Measurements from ENCODE around the gene KCNMB4.
"Not testable (repeated sequence)": the region's sequence is repeated elsewhere in the genome, so short reads cannot be mapped to it uniquely, and the experiment has no call there.

KCNMB4 gene

GRCh38 chr12:70379846-70380245 lies 13.8 kb downstream of the KCNMB4 start:
- no peak overlapping the region for H3K27ac ChIP-seq (ENCODE audit: low read depth, low read length)
- H3K9me3 ChIP-seq (ENCODE audit: control insufficient read depth, insufficient read depth, low read depth, low read length) = peaks cover 18% of the 10 kb centered on the region; the same call in 1 of the 2 replicates
- H3K4me1 ChIP-seq (ENCODE audit: control insufficient read depth, insufficient read depth, low read length) = 0 out of 2 replicates have a peak, but pooled peaks cover 6% of the 10 kb centered on the region
- peaks cover 9% of the 10 kb centered on the region; the same call in 1 of the 2 replicates for H3K36me3 ChIP-seq (ENCODE audit: control insufficient read depth, insufficient read depth, low read length)
- no peaks in the 10 kb centered on the region for H3K27me3 ChIP-seq (ENCODE audit: control insufficient read depth, insufficient read depth, low read length)
- no peak overlapping the region for H3K9ac ChIP-seq (ENCODE audit: low read length)
- no peak overlapping the region for H3K4me3 ChIP-seq (ENCODE audit: low read depth, low read length)

DNA sequence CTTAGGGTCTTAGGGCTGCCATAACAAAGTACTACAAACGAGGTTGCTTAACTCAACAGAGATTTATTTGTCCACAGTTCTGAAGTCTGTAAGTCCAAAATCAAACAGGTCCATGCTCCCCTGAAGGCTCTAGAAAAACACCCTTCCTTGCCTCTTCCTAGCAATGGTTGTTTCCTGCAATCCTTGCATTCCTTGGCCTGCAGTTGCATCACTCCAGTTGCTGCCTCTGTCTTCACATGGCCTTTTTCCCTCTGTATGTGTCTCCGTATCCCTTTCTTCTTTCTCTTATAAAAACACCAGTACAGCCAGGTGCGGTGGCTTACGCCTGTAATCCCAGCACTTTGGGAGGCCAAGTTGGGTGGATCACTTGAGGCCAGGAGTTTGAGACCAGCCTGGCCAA lies 17.4 kb downstream of the KCNMB4 start:
- Histone ChIP-seq H3K36me3 (ENCODE audit: control insufficient read depth, insufficient read depth, low read length) (no peaks in the 10 kb centered on the region; the same call in 1 of the 2 replicates), H3K4me3 (ENCODE audit: low read depth, low read length) (no peak overlapping the region), H3K27me3 (ENCODE audit: control insufficient read depth, insufficient read depth, low read length) (no peaks in the 10 kb centered on the region), H3K9ac (ENCODE audit: low read length) (no peak overlapping the region), H3K9me3 (ENCODE audit: control insufficient read depth, insufficient read depth, low read depth, low read length) (peaks cover 10% of the 10 kb centered on the region; the same call in 1 of the 2 replicates), H3K27ac (ENCODE audit: low read depth, low read length) (peak overlapping the region; percentile 56; the same call in 1 of the 2 replicates), H3K4me1 (ENCODE audit: control insufficient read depth, insufficient read depth, low read length) (0 out of 2 replicates have a peak, but pooled peaks cover 6% of the 10 kb centered on the region)

GRCh38 chr12:70383886-70384285 lies 17.8 kb downstream of the KCNMB4 start:
- no peak overlapping the region for H3K9ac ChIP-seq (ENCODE audit: low read length)
- no peaks in the 10 kb centered on the region for H3K27me3 ChIP-seq (ENCODE audit: control insufficient read depth, insufficient read depth, low read length)
- peaks cover 7% of the 10 kb centered on the region; the same call in 1 of the 2 replicates for H3K9me3 ChIP-seq (ENCODE audit: control insufficient read depth, insufficient read depth, low read depth, low read length)
- peak overlapping the region; percentile 56; the same call in 1 of the 2 replicates for H3K27ac ChIP-seq (ENCODE audit: low read depth, low read length)
- H3K4me3 ChIP-seq (ENCODE audit: low read depth, low read length) = no peak overlapping the region
- H3K36me3 ChIP-seq (ENCODE audit: control insufficient read depth, insufficient read depth, low read length) = no peaks in the 10 kb centered on the region; the same call in 1 of the 2 replicates
- H3K4me1 ChIP-seq (ENCODE audit: control insufficient read depth, insufficient read depth, low read length) = 0 out of 2 replicates have a peak, but pooled peaks cover 6% of the 10 kb centered on the region

DNA sequence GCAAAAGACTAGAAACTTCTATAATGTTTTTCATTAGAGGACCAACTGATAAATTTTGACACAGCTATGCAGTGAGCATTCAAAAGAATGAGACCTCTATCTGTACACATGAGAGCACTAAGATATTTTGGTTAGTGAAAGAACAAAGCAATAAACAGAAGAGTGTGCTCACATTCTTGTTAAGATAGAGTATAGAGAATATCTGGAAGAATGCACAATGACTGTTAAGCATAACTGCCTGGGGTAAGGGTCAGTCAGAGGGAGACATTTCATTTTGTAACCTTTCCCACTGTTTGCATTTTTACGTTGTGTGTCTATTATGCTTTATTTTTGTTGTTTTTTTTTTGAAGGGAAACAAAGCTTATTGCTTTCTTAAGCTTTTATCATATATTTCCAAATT lies 20.7 kb downstream of the KCNMB4 start:
- Histone ChIP-seq H3K9ac (ENCODE audit: low read length) (no peak overlapping the region), H3K4me3 (ENCODE audit: low read depth, low read length) (no peak overlapping the region), H3K4me1 (ENCODE audit: control insufficient read depth, insufficient read depth, low read length) (0 out of 2 replicates have a peak, but pooled peaks cover 6% of the 10 kb centered on the region), H3K36me3 (ENCODE audit: control insufficient read depth, insufficient read depth, low read length) (no peaks in the 10 kb centered on the region), H3K27ac (ENCODE audit: low read depth, low read length) (no peak overlapping the region), H3K9me3 (ENCODE audit: control insufficient read depth, insufficient read depth, low read depth, low read length) (peaks cover 10% of the 10 kb centered on the region; the same call in 1 of the 2 replicates), H3K27me3 (ENCODE audit: control insufficient read depth, insufficient read depth, low read length) (no peaks in the 10 kb centered on the region)

DNA sequence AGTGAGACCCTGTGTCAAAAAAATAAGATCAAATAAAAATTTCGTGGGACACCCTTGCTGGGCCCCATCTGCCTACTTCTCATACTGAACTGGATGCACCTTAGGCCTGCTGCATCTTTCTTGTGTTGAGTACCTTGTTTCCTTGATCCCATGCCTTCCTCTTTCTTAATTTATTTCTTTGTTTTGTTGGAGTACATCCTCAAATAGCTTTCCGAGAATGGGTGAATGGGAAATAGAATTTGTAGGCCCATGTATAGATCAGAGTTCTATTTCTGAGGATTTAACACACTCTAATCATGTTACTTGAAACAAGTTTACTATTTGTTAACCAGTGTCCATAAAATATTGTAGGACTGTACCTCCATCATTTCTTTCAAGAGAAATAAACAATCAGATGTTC lies 23.6 kb downstream of the KCNMB4 start:
- H3K36me3 ChIP-seq (ENCODE audit: control insufficient read depth, insufficient read depth, low read length) = no peaks in the 10 kb centered on the region

GRCh38 chr12:70392631-70393030 lies 26.5 kb downstream of the KCNMB4 start:
- H3K27me3 ChIP-seq (ENCODE audit: control insufficient read depth, insufficient read depth, low read length); H3K9me3 ChIP-seq (ENCODE audit: control insufficient read depth, insufficient read depth, low read depth, low read length); H3K36me3 ChIP-seq (ENCODE audit: control insufficient read depth, insufficient read depth, low read length); H3K9ac ChIP-seq (ENCODE audit: low read length); H3K4me1 ChIP-seq (ENCODE audit: control insufficient read depth, insufficient read depth, low read length); H3K27ac ChIP-seq (ENCODE audit: low read depth, low read length); H3K4me3 ChIP-seq (ENCODE audit: low read depth, low read length): not testable (repeated sequence)

More for the DNA sequence above, 23.6 kb downstream of the KCNMB4 start:
- no peaks in the 10 kb centered on the region for H3K4me1 ChIP-seq (ENCODE audit: control insufficient read depth, insufficient read depth, low read length)
- no peak overlapping the region for H3K9ac ChIP-seq (ENCODE audit: low read length)
- H3K27me3 ChIP-seq (ENCODE audit: control insufficient read depth, insufficient read depth, low read length) = no peaks in the 10 kb centered on the region
- H3K27ac ChIP-seq (ENCODE audit: low read depth, low read length) = no peak overlapping the region
- no peak overlapping the region for H3K4me3 ChIP-seq (ENCODE audit: low read depth, low read length)
- H3K9me3 ChIP-seq (ENCODE audit: control insufficient read depth, insufficient read depth, low read depth, low read length) = peaks cover 10% of the 10 kb centered on the region; the same call in 1 of the 2 replicates

DNA sequence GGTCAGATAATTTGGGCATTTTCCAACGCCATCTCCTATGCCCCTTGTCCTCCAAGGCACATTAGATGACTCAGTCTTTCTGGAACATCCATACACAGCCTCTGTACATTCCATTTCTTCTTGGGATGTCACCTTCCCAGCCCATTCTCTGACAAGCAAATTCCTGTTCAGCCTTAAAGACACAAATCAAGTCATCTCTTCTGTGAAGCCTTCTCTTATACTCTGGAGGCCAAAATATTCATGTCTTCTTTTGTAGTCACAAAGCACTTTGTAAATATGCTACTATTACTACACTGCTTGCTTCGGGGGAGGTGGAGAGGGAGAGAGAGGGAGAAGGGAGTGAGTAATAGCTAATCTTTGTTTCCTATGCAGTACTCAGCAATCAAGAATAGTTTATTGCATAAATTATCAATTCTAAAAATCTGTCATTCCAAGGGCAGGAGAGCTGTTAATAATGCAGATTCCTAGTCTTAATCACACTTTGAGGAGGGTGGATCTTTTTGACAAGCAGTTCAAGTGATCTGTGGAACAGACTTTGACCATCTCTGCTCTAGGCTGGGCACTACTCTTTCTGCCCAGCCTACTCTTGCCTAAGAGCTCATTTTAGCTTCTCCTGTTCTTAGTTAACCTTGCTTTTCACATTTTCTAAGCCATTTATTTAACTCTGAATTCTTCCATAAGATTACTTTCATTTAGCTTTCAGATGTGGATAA lies 27.9 kb downstream of the KCNMB4 start:
- H3K4me1 ChIP-seq (ENCODE audit: control insufficient read depth, insufficient read depth, low read length) = no peaks in the 10 kb centered on the region
- no peak overlapping the region for H3K4me3 ChIP-seq (ENCODE audit: low read depth, low read length)
- H3K9ac ChIP-seq (ENCODE audit: low read length) = no peak overlapping the region
- H3K36me3 ChIP-seq (ENCODE audit: control insufficient read depth, insufficient read depth, low read length) = peaks cover 8% of the 10 kb centered on the region
- H3K27me3 ChIP-seq (ENCODE audit: control insufficient read depth, insufficient read depth, low read length) = no peaks in the 10 kb centered on the region
- H3K27ac ChIP-seq (ENCODE audit: low read depth, low read length) = no peak overlapping the region
- peaks cover 9% of the 10 kb centered on the region; the same call in 1 of the 2 replicates for H3K9me3 ChIP-seq (ENCODE audit: control insufficient read depth, insufficient read depth, low read depth, low read length)

GRCh38 chr12:70398002-70398401 lies 31.9 kb downstream of the KCNMB4 start:
- no peak overlapping the region for H3K27ac ChIP-seq (ENCODE audit: low read depth, low read length)
- no peak overlapping the region for H3K9ac ChIP-seq (ENCODE audit: low read length)
- H3K36me3 ChIP-seq (ENCODE audit: control insufficient read depth, insufficient read depth, low read length) = peaks cover 41% of the 10 kb centered on the region
- no peak overlapping the region for H3K4me3 ChIP-seq (ENCODE audit: low read depth, low read length)
- no peaks in the 10 kb centered on the region for H3K27me3 ChIP-seq (ENCODE audit: control insufficient read depth, insufficient read depth, low read length)
- H3K4me1 ChIP-seq (ENCODE audit: control insufficient read depth, insufficient read depth, low read length) = no peaks in the 10 kb centered on the region
- no peaks in the 10 kb centered on the region for H3K9me3 ChIP-seq (ENCODE audit: control insufficient read depth, insufficient read depth, low read depth, low read length)

GRCh38 chr12:70398862-70399261 lies 32.8 kb downstream of the KCNMB4 start:
- H3K4me3 ChIP-seq (ENCODE audit: low read depth, low read length) = no peak overlapping the region
- no peaks in the 10 kb centered on the region for H3K27me3 ChIP-seq (ENCODE audit: control insufficient read depth, insufficient read depth, low read length)
- H3K27ac ChIP-seq (ENCODE audit: low read depth, low read length) = no peak overlapping the region
- H3K9me3 ChIP-seq (ENCODE audit: control insufficient read depth, insufficient read depth, low read depth, low read length) = no peaks in the 10 kb centered on the region
- H3K9ac ChIP-seq (ENCODE audit: low read length) = no peak overlapping the region
- peaks cover 44% of the 10 kb centered on the region for H3K36me3 ChIP-seq (ENCODE audit: control insufficient read depth, insufficient read depth, low read length)
- H3K4me1 ChIP-seq (ENCODE audit: control insufficient read depth, insufficient read depth, low read length) = no peaks in the 10 kb centered on the region

DNA sequence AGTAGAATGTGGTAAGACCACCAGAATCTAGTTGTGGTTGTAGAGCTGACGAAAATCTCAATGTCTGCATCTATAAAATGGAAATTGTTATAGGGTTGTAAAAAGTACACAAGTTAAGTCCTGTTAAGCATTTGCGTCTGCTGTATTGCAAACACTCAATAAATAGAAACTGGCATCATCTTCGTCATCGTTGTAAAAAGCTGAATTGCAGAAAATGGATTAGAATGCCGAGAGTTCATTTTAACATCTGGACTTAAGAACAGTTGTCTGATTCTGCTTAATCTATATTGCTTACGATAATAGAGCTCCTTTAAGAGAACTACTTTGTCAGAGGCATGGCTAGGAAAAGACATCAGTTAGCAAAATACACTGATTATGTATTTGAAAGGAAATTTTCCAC lies 33.2 kb downstream of the KCNMB4 start:
- H3K9me3 ChIP-seq (ENCODE audit: control insufficient read depth, insufficient read depth, low read depth, low read length) = no peaks in the 10 kb centered on the region
- no peaks in the 10 kb centered on the region for H3K4me1 ChIP-seq (ENCODE audit: control insufficient read depth, insufficient read depth, low read length)
- H3K27me3 ChIP-seq (ENCODE audit: control insufficient read depth, insufficient read depth, low read length) = no peaks in the 10 kb centered on the region
- H3K36me3 ChIP-seq (ENCODE audit: control insufficient read depth, insufficient read depth, low read length) = peaks cover 46% of the 10 kb centered on the region
- H3K9ac ChIP-seq (ENCODE audit: low read length) = no peak overlapping the region
- H3K4me3 ChIP-seq (ENCODE audit: low read depth, low read length) = no peak overlapping the region
- no peak overlapping the region for H3K27ac ChIP-seq (ENCODE audit: low read depth, low read length)

DNA sequence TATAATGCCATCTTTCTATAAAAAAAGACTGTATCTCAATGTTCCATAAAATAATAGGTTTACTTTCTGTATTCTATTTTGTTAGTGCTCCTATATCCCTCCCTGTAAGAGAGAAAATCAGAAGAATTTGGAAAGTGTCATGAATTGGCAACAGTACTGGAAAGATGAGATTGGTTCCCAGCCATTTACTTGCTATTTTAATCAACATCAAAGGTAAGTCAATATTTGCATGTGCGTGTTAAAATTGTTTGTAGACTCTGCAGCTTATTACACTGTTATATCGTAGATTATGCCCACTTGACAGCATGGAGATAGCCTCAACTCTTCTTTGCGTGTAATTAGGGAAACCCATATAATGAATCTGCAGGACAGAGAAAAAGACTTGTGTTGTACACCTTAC lies 34.0 kb downstream of the KCNMB4 start:
- Histone ChIP-seq H3K27me3 (ENCODE audit: control insufficient read depth, insufficient read depth, low read length) (no peaks in the 10 kb centered on the region), H3K9me3 (ENCODE audit: control insufficient read depth, insufficient read depth, low read depth, low read length) (no peaks in the 10 kb centered on the region), H3K36me3 (ENCODE audit: control insufficient read depth, insufficient read depth, low read length) (peaks cover 49% of the 10 kb centered on the region)

More for the DNA sequence above, 34.0 kb downstream of the KCNMB4 start:
- Histone ChIP-seq H3K27ac (ENCODE audit: low read depth, low read length) (no peak overlapping the region), H3K4me1 (ENCODE audit: control insufficient read depth, insufficient read depth, low read length) (no peaks in the 10 kb centered on the region), H3K9ac (ENCODE audit: low read length) (no peak overlapping the region), H3K4me3 (ENCODE audit: low read depth, low read length) (no peak overlapping the region)

Data from HUES6 (cell line).